HUDEP-2 (cell line): Measurements from ENCODE around the gene C22orf23.

Experiments used
- DNase-seq, 76 experiments: peaks; one replicate each; lab custom pipeline; 2025; ENCODE audit not compliant: unreplicated experiment in 76 of 76; lab: John Stamatoyannopoulos, UW

Gene C22orf23

GRCh38 chr22:37905534-37906363 is 47.7 kb downstream of the C22orf23 start, which contains the start of gene MICALL1:
Gene MICALL1 (plus strand): TSS chr22:37906297. CDS start chr22:37906423, 126 bp downstream.
- peak in 44 of 76 experiments; percentile 12 to 67 (median 40) for DNase-seq

- DNase-seq: peak in 2 of 76 experiments; percentile 4 to 19
These were observed 48.5 kb downstream of the C22orf23 start for GRCh38 chr22:37904572-37905533.

GRCh38 chr22:37898441-37899181 is 54.8 kb downstream of the C22orf23 start:
- peak in 5 of 76 experiments; percentile 3 to 23 (median 17) for DNase-seq

- no peak for DNase-seq
These were observed 55.6 kb downstream of the C22orf23 start for GRCh38 chr22:37897807-37898206.

GRCh38 chr22:37896939-37897338 is 56.5 kb downstream of the C22orf23 start:
- no peak for DNase-seq

- no peak for DNase-seq
These were observed 57.2 kb downstream of the C22orf23 start for GRCh38 chr22:37896181-37896592.

GRCh38 chr22:37894939-37895670 is 58.3 kb downstream of the C22orf23 start:
- DNase-seq: no peak

GRCh38 chr22:37893583-37893983 is 59.8 kb downstream of the C22orf23 start:
- no peak for DNase-seq
